ENCODE data around the gene DIP2A.
"Not testable (repeated sequence)": the region's sequence is repeated elsewhere in the genome, so short reads cannot be mapped to it uniquely, and the experiment has no call there.

DIP2A gene

DNA sequence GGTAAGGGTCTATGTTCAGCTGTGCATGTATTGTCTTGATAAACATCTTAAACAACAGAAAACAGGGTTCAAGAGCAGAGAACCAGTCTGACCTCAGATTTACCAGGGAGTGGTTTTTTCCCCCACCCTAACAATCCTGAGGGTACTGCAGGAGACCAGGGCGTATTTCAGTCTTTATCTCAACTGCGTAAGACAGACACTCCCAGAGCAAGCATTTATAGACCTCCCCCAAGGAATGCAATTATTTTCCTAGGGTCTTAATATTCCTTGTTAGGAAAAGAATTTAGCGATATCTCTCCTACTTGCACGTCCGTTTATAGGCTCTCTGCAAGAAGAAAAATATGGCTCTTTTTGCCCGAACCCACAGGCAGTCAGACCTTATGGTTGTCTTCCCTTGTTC, 9.8 kb upstream of the DIP2A start:
- DNase-seq, result not testable (repeated sequence)

DNA sequence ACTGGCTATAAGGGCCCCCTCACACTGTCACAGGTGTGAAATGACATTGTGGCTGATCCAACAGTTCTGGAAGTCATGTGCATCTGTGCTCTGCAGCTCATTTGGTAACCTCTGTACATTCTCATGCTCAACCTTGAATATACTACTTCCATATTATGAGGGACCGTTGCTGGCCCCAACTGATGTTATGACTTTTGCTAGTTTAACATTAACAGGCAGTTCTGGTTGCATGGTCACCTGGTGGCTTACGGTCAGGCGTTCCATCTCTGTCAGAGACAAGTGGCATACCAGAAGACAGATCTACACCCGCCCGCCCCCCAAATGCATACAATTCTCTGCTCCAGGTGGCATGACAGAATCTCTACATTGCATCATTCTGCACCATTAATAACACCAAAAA, 6.0 kb upstream of the DIP2A start:
- DNase-seq, result no peak

DNA sequence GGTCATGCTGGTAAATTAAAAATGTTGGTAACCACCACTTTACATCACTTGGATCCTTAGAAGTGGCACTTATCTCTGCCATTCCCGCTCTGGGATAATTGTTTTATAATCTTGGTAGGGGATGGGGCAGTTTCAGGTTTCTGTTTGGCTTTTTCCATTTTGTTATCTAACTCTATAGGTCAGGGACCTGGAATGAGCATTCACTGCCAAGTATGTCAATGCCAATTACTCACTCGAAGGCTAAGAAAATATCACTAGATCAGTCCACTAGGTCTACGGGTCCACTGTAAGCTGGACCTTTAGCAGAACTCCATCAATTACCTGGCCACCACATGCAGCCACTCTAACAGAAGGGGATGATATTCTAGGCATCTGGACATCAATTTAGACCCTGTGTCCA, 4.5 kb upstream of the DIP2A start:
- no peak for DNase-seq

DNA sequence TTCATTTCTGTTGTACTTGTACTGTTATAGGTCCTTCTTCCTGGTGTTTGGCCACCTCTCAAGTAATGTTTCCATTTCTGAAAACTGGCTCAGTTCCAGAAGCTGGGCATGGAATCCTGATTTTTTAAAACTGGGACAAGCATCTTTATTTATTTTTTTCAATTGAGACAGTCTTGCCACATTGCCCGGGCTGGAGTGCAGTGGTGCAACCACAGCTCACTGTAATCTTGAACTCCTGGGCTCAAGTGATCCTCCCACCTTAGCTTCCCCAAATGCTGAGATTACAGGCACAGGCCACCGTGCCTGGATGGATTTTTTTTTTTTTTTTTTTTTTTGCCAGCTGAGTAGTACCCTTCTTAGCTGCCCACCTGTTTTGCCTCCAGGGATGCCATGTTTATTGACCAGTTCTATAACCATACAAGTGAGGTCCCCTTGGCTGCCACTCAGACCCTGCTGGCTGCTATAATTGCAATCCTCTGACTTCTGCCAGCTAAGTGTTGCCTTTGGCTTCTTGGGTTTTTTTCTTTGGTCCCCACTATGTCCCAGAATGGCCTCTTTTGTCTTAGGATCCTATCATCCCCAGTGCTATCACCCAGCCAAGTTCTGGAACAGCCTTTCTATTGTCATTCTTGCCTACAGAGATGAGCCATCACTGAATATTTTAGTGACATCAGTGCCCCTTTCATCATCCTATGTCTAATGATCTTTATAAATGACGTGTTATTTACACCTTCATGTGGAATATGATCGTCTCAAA, 3.9 kb upstream of the DIP2A start:
- no peak for DNase-seq

DNA sequence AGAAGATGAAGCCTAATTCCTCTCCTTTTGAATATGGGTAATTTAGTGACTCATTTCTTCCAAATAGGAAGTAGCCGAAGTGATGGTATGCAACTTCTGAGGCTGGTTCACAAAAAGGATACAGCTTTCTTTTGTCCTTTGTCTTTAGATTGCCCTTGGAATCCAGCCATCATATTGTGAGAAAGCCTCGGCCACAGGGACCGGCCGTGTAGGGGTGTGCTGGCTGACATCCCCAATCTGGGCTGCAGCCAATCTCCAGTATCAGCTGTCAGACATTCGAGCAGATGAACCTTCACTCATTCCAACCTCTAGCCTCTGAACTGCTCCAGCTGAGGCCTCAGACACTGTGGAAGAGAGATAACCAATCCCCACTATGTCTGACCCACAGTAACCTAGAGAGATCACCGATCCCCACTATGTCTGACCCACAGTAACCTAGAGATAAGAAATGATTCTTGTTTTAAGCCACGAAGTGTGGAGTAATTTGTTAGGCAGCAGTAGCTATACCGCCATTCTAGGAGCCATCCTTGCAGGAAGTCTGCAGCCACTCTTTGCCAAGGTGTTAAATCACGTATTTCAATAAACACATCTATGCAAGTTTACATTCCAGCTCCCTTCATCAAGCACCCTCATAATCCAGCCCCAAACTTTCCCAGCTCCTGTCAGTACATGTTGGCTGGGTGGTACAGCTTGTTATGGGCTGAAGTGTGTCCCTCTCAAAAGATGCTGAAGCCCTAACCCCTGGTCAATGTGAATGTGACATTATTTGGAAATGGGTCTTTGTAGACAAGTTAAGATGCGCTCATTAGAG, 2.9 kb upstream of the DIP2A start:
- DNase-seq, result no peak

DNA sequence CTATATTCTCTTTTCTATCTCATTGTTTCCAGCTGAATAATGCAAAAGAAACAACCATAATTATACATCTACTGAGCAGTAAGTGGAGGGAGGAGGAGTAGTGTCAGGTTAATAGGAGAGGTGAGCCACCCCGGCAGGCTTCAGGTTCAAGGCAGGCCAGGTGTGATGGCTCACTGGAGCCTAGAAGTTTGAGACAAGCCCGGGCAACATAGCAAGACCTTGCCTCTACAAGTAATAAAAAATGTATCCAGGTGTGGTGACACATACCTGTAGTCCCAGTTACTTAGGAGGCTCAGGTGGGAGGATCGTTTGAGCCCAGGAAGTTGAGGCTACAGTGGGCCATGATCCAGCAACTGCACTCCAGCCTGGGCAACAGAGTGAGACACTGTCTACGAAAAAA, 1.9 kb upstream of the DIP2A start:
- DNase-seq, result no peak

DNA sequence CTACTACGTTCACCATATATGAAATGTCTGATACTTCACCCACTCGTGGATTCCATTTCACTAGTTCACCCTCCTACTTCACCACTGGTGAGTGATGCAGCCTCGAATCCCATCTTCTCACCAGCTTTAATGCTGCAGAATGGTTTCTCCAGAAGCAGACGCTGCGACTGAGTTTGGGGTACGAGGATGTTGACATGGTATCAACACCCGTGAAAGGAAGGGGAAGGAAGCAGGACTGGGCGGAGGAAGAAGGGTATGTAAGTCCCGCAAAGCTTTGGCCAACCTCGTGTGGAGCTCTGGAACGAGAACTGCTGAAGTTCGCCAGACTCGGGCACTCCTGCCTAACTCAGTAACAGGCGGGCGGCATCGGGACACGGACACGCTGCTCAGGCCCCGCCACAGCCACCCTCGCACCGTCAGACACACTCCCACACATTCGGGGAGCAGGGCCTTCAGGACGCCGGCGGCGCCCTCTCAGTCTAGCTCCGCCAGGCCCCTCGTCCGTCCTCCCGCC, 833 bp upstream of the DIP2A start:
- no peak for DNase-seq

DNA sequence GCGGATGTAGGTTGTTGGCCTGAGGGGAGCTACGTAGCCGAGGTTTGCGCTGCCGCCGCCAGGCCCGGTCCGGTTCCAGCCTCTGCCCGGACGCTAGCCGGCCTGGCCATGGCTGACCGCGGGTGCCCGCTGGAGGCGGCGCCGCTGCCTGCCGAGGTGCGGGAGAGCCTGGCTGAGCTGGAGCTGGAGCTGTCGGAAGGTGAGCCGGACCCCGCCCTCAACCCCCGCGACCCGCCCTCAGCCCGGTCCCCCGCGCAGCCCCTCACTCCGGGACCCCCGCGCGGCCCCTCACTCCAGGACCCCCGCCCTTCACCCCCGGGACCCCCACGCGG, 299 bp downstream of the DIP2A start:
- DNase-seq, result no peak

DNA sequence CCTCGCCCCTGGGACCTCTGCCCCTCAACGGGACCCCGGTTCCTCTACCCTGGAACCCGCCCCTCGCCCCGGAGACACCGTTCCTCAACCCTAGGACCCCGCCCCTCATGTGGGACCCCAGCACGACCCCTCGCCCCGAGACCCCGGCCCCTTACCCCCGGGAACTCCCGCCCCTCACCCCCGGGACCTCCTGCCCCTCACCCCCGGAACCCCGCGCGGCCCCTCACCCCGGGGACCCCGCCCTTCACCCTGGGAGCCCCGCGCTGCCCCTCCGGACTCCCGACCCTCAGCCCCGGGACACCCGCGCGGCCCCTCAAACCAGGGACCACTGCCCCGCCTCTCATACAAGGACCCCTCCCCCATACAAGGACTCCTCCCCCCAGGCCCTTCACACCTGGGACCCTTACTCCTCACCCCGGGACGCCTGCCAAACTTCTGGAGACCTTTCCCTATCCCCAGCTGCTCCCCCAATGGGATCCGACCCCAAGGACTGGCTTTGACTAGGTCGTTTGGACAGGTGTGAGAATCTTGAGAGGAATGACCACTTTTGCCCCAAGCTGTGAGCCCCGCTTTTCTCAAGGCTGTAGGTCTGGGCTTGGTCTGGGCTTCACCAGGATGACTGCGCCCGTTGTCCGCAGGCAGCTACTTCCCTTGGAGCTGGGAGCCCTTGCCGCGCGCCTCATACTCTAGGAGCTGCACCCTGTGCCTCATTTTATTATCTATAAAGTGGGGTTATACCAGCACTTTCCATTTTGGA, 843 bp downstream of the DIP2A start:
- no peak for DNase-seq

DNA sequence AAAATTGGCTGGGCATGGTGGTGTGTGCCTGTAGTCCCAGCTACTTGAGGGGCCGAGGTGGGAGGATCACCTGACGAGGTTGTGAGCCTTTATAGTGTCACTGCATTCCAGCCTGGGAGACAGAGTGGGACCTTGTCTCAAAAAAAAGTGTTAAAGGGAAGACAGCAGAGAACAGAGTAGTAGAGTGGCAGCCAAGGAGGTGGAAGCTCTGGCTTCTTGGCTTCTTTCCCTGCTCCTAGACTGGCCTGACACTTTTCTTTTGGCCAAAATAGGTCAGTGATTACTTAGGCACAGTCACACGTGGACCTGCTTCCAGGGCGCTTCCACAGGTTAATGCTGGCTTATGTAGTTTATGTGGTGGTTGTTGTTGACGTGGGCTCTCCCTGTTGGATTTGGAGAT, 3.2 kb downstream of the DIP2A start:
- no peak for DNase-seq

DNA sequence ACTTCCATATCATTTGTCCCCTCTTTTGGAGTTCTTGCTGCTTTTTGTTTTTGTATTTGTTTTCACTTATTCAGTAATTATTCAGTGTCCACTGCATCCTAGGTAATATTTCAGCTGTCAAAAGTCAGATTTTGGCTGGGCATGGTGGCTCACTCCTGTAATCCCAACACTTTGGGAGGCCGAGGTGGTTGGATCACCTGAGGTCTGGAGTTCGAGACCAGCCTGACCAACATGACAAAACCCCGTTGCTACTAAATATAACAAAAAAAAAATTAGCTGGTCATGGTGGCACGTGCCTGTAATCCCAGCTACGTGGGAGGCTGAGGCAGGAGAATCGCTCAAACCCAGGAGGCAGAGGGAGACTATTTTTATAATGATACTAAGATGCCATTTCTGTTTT, 6.5 kb downstream of the DIP2A start:
- not testable (repeated sequence) for DNase-seq

DNA sequence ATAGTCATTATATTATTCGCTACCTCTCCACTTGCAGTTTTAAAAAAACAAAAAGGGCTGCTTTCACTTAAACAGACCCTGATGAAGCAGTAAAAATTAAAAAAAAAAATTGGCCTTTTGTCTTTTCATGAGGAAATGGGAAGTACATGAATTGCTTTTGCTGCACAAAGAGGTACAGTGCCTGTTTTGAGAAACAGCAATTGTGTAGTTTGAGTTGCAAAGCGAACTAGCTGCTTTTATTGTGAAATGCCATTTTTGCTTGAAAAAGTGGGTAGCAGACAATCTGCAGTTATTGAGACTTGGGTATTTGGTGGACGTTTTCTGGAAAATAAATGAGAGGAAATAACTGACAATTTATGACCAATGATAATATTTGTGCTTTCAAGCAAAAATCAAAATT, 7.0 kb downstream of the DIP2A start:
- no peak for DNase-seq

DNA sequence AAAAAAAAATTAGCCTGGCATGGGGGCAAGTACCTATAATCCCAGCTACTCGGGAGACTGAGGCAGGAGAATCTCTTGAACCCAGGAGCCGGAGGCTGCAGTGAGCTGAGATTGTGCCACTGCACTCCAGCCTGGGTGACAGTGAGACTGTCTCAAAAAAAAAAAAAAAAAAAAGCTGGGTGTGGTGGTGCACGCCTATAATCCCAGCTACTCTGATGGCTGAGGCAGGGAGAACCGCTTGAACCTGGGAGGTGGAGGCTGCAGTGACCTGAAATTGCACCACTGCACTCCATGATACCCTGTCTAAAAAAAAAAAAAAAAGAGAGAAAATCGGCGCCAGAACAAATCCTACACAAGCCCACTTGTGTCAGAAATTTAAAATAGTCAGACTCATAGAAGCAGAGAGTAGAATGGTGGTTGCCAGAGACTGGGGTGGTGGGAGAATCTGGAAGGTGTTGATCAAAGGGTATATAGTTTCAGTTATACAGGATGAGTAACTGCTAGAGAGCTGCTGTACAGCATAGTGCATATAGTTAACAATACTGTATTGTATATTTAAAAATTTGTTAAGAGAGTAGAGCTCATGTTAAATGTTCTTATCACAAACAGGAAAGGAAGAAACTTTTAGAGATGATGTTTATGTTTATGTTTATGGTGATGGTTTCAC, 9.6 kb downstream of the DIP2A start:
- DNase-seq, result no peak

DNA sequence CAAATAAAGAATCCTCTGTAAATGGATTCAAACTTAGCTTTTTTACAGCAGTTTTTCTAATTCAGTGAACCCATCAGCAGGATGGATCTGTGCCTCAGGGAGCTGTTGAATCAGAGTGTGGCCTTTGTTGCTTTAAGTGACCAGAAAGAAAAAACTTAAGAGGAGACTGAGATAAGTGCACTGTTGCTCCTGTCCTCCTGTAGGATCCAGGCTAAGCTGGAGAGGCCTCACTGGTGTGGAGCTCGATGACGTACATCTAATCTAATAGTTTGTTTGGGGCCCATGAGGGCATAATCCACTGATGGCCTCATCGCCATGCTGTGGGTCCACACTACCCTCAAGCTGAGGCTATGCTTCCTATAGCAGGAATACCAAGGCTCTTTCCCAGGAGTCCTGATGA, 10.6 kb downstream of the DIP2A start:
- DNase-seq, result no peak

DNA sequence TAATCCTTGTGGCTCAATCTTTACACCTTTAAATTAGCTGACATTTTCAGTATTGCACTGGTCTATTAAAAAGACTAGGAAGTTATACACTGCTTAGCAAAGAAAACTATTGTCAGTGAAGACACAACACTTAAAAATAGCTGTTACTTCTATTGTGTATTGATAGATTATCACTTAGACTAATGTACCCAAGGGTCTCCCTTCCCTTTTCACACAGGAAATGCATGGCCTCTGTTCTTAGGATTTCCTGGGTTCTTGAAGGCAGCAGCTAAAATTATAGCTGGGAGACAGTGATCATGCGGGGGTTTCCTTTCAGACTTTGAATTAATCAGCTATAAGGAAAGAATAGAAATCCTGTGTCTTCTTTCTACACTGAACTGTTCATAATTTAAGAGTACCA, 12.8 kb downstream of the DIP2A start:
- DNase-seq, result no peak

DNA sequence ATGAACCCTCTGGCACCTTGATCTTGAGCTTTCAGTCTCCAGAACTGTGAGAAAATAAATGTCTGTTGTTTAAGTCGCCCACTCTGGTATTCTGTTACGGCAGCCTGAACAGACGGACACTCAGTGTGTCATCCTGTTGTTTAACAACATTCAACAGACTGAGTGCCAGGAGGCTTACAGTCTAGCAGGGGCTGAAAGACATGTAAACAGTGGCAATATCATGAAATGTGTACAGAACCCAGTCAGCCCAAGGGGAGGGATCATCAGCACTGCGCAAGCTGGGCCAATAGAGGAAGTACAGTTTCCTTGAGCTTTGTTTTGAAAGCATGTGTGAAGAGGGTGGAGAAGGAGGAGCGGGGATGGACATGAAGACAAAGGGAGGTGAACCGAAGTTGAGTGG, 13.6 kb downstream of the DIP2A start:
- no peak for DNase-seq

DNA sequence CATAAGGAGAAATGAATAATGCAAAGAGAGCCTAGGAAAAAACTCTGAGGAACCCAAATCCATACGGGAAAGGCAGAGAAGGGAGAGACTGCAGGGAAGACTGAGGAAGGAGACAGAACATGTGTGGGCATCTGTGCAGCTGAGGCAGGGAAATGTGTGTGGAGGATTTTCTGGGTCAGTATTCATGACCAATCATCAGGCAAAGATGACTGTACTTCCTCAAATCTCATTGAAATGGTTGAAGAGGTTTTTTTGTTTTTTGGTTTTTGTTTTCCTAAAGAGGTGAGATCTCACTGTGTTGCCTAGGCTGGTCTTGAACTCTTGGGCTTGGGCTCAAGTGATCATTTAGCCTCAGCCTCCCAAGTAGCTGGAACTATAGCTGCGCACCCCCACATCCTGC, 15.7 kb downstream of the DIP2A start:
- no peak for DNase-seq

DNA sequence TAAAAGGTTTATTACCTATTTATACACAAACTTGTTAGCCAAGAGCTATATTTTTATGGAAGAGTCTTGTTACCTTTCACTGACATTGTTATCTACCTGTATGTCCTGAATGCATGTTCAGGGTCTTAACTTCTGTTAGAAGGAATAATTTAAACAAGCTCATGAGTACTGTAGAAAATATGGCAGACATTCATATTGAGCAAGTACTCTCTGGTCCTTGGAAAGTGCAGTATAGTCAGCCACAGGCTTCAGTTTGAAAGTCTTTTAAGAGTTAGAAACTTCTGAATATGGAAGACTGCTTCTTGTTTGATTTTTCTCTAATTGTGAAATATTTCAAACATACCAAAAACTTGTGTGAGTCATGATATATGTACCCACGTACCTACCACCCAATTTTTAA, 16.6 kb downstream of the DIP2A start:
- DNase-seq, result no peak

DNA sequence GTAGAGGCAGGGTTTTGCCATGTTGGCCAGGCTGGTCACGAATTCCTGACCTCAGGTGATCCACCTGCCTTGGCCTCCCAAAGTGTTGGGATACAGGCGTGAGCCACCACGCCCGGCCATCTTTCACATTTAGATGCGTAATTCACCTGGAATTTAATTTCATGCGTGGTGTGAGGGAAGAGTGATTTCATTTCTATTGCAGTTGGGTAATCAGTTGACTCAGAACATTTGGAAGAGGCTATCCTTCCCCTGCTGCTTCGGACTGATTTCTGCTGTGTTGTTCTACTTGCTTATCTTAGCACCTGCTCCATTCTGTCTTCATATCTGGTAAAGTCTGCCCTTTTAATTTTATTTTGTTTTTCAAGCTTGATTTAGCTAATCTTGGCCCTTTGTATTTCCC, 19.1 kb downstream of the DIP2A start:
- DNase-seq, result no peak

DNA sequence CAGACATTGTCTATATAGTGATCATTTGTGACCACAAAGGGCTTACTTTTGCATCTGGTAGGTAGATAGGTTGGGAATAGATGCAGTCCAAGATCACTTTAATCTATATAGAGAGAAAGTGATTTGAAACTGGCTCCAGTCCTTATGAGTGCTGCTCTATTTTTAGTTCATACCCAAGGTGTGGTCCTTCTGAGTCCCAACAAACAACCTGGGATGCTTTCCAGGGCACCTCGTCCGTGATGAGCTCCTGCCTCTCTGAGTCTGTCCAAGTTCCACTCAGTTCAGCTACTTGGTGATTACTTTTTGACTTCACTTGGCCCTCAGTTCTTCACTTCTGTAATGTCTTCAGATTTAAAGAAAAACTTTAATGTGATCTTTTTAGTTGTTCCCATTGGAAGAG, 20.2 kb downstream of the DIP2A start:
- no peak for DNase-seq

DNA sequence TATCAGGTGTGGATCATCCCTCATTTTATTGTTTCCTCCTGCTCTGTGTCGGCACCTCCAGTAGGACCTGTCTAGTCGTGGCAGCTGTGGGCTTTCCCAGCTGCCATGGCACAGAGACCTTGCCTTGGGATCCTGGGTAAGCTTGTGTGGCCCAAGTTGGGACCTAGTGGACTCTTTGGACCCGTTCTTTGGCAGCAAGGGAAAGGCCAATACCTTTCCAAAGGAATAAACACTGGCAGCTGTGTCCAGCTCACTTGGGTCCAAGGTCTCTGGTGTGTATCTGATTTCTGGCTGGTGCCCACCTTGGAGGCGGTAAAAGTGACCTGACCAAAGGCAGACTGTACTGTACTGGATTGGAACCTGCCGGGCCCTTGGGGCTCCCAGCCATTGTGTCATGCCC, 21.8 kb downstream of the DIP2A start:
- DNase-seq, result no peak

DNA sequence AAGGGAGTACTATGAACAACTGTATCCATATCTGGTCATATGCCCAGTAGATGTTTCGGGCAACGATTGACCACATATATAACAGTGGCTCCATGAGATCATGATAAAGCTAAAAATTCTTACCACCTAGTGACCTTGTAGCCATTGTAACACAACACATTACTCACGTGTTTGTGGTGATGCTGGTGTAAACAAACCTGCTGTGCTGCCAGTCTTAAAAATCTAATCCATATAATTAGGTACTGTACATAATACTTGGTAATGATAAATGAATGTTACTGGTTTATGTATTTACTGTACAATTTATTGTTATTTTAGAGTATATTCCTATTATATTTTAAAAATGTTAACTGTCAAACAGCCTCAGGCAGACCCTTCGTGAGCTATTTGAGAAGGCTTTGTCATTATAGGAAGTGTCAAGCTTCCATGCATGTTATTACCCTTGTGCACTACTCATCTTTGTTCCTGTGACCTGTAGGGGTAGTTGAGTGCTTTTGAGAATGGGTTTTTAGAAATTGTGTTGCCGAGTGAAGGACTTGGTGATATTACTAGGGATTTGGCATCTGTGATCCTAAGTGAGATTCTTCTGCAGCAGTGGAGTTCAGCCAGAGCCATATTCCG, 23.6 kb downstream of the DIP2A start:
- no peak for DNase-seq

DNA sequence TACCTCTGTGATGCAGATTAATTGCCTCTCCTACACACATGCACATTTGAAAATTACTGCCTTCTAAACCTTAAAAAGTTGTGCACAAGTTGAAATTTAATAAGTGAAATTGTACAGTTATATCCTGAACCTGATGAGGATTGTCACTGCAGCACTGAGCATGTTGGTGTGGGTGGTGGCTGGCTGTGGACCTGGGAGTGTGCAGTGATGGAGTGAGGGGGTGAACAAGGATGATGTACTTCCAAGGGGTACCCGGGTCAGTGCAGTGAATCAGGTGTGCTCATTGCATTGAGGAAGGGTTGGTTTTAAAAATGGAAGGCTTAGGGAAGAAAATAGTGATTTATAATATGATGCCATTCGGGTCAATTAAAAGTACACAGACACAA, 24.1 kb downstream of the DIP2A start:
- DNase-seq, result no peak

Measured in NCI-H2107 (cell line).